GM23338 (cell line): ENCODE results near the gene RPA1. TPM values are rescaled to one million over a fixed set of nuclear protein-coding genes. Genes with fewer than 3 reads are reported as not detected.

Experiments used
- ATAC-seq: fragments of 200-7000 bp; cut with Tn5 transposase; 3 replicates; pipeline ENCODE4 v1.9.1; 2020
- DNase-seq: peaks from one replicate; pipeline ENCODE4 v3.0.0-alpha.2; 2015; ENCODE audit warnings: low spot score
- H2AFZ ChIP-seq: fragments of 200-600 bp; sonication (generic); 2 replicates; pipeline ENCODE4 v1.8.0; 2016; ENCODE audit warnings: antibody characterized with exemption, mild to moderate bottlenecking, moderate library complexity
- H3F3A ChIP-seq: fragments of 200-600 bp; sonication (generic); replicated peaks from 2 replicates; pipeline ENCODE4 v1.8.0; 2017; ENCODE audit warnings: antibody characterized with exemption, mixed run types, low read depth
- H3K27ac ChIP-seq: fragments of 200-600 bp; sonication (generic); 2 replicates; pipeline ENCODE4 v1.6.1; 2016; ENCODE audit warnings: low read depth
- H3K27me3 ChIP-seq: fragments of 200-600 bp; sonication (generic); 2 replicates; pipeline ENCODE4 v1.8.0; 2016; ENCODE audit warnings: mild to moderate bottlenecking, mixed run types, moderate library complexity; ENCODE audit not compliant: insufficient read depth
- H3K36me3 ChIP-seq: fragments of 200-600 bp; sonication (generic); 2 replicates; pipeline ENCODE4 v1.8.0; 2016; ENCODE audit warnings: mild to moderate bottlenecking; ENCODE audit not compliant: insufficient read depth
- H3K4me1 ChIP-seq: fragments of 200-600 bp; sonication (generic); 2 replicates; pipeline ENCODE4 v1.8.0; 2016; ENCODE audit warnings: mild to moderate bottlenecking, moderate library complexity; ENCODE audit not compliant: insufficient read depth
- H3K4me2 ChIP-seq: fragments of 200-600 bp; sonication (generic); 2 replicates; pipeline ENCODE4 v1.7.1; 2017; ENCODE audit warnings: mixed run types
- H3K4me3 ChIP-seq: fragments of 200-600 bp; sonication (generic); 2 replicates; pipeline ENCODE4 v1.6.1; 2016; ENCODE audit warnings: mixed run types
- H3K79me2 ChIP-seq: fragments of 200-600 bp; sonication (generic); replicated peaks from 2 replicates; pipeline ENCODE4 v1.8.0; 2017; ENCODE audit warnings: mild to moderate bottlenecking; ENCODE audit not compliant: insufficient read depth
- H3K9me2 ChIP-seq: fragments of 200-600 bp; sonication (generic); 2 replicates; pipeline ENCODE4 v1.8.0; 2017; ENCODE audit not compliant: insufficient read depth
- H4K20me1 ChIP-seq: fragments of 200-600 bp; sonication (generic); replicated peaks from 2 replicates; pipeline ENCODE4 v1.8.0; 2017; ENCODE audit warnings: mild to moderate bottlenecking; ENCODE audit not compliant: insufficient read depth
- H3K27ac Mint-ChIP-seq: 2 replicates; pipeline ENCODE4 v1.8.0; 2020; ENCODE audit warnings: inconsistent platforms, mild to moderate bottlenecking, moderate library complexity, mixed read lengths
- H3K27me3 Mint-ChIP-seq: 3 replicates; pipeline ENCODE4 v1.8.0; 2022; ENCODE audit warnings: low read depth, mild to moderate bottlenecking, moderate library complexity, mixed read lengths, inconsistent platforms; ENCODE audit not compliant: insufficient read depth, poor library complexity
- H3K36me3 Mint-ChIP-seq: 3 replicates; pipeline ENCODE4 v1.8.0; 2021; ENCODE audit warnings: low read depth, mild to moderate bottlenecking, inconsistent platforms, moderate library complexity, mixed read lengths
- H3K4me1 Mint-ChIP-seq: 3 replicates; pipeline ENCODE4 v1.8.0; 2020; ENCODE audit warnings: mild to moderate bottlenecking, inconsistent platforms, mixed read lengths
- H3K4me3 Mint-ChIP-seq: 3 replicates; pipeline ENCODE4 v1.8.0; 2021; ENCODE audit warnings: moderate library complexity, mild to moderate bottlenecking, inconsistent platforms, mixed read lengths
- H3K9me3 Mint-ChIP-seq: 3 replicates; pipeline ENCODE4 v1.8.0; 2020; ENCODE audit warnings: moderate library complexity, mild to moderate bottlenecking, inconsistent platforms, mixed read lengths
- CREB1 ChIP-seq: fragments of 250-450 bp; sonication (Bioruptor Pico); IDR thresholded peaks from 2 replicates; pipeline ENCODE4 v1.5.0; 2020; ENCODE audit warnings: low read depth, mild to moderate bottlenecking, moderate library complexity
- CTCF ChIP-seq, 2 experiments: fragments of 200-600 bp in 1 of 2; sonication (generic) in 1 of 2; conservative IDR thresholded peaks; 2 replicates each; pipeline versions ENCODE4 v1.5.1 to v1.6.1; 2016 to 2017; ENCODE audit warnings: antibody characterized with exemption in 2 of 2, low read depth in 2 of 2, mild to moderate bottlenecking in 2 of 2, moderate library complexity in 1 of 2
- ETS1 ChIP-seq: IDR thresholded peaks from 2 replicates; pipeline ENCODE4 v1.6.1; 2016; ENCODE audit warnings: antibody characterized with exemption
- EZH2 ChIP-seq: fragments of 200-600 bp; sonication (generic); IDR thresholded peaks from one replicate; pipeline ENCODE4 v1.8.0; 2017; ENCODE audit warnings: antibody characterized with exemption, mild to moderate bottlenecking, low read depth; ENCODE audit not compliant: unreplicated experiment
- EZH2phosphoT487 ChIP-seq: fragments of 200-600 bp; sonication (generic); IDR thresholded peaks from one replicate; pipeline ENCODE4 v1.8.1; 2018; ENCODE audit warnings: antibody characterized with exemption; ENCODE audit not compliant: unreplicated experiment
- JUNB ChIP-seq: IDR thresholded peaks from one replicate; pipeline ENCODE4 v1.6.1; 2016; ENCODE audit warnings: antibody characterized with exemption; ENCODE audit not compliant: unreplicated experiment
- NANOG ChIP-seq: IDR thresholded peaks from 2 replicates; pipeline ENCODE4 v1.6.1; 2016; ENCODE audit warnings: antibody characterized with exemption, borderline replicate concordance
- POLR2AphosphoS5 ChIP-seq: IDR thresholded peaks from 2 replicates; pipeline ENCODE4 v1.6.1; 2016; ENCODE audit warnings: antibody characterized with exemption, low read depth
- REST ChIP-seq: IDR thresholded peaks from one replicate; pipeline ENCODE4 v1.6.1; 2018; ENCODE audit warnings: antibody characterized with exemption; ENCODE audit not compliant: unreplicated experiment
- STAT1 ChIP-seq: IDR thresholded peaks from one replicate; pipeline ENCODE4 v1.6.1; 2016; ENCODE audit warnings: antibody characterized with exemption; ENCODE audit not compliant: unreplicated experiment
- ZNF114 ChIP-seq: fragments of 250-450 bp; sonication (Bioruptor Pico); IDR thresholded peaks from 2 replicates; pipeline ENCODE4 v1.5.0; 2020; ENCODE audit warnings: mild to moderate bottlenecking, moderate library complexity
- ZNF331 ChIP-seq: fragments of 250-450 bp; sonication (Bioruptor Pico); IDR thresholded peaks from 2 replicates; pipeline ENCODE4 v1.5.0; 2020; ENCODE audit warnings: low read depth, mild to moderate bottlenecking, moderate library complexity
- ZNF462 ChIP-seq: fragments of 250-450 bp; sonication (Bioruptor Pico); IDR thresholded peaks from 2 replicates; pipeline ENCODE4 v1.5.0; 2020; ENCODE audit warnings: mild to moderate bottlenecking, moderate library complexity
- polyA plus RNA-seq: library from polyadenylated mRNA; unstranded; fragments of >200 nt; fragmentation: Nextera tagmentation; extraction: Ambion mirVana; gene quantifications from 2 replicates; pipeline ENCODE4 v1.2.1, GENCODE V29; 2016
- total RNA-seq: library from RNA; depleted of rRNA; stranded (reverse); fragments of >200 nt; shearing (Covaris generic); gene quantifications from 2 replicates; pipeline ENCODE4 v1.2.3, GENCODE V29; 2014

The RPA1 gene
- total and polyA plus RNA-seq, 2 experiments from 2014 or later, result 33.7 to 52.1 TPM

GRCh38 chr17:1878419-1879121 is 48.8 kb downstream of the RPA1 start:
- no peak for DNase-seq
- H2AFZ ChIP-seq, result no peak overlapping the region
- Mint-ChIP-seq H3K9me3 (no peaks in the 10 kb centered on the region), H3K27me3 (peaks cover 1% of the 10 kb centered on the region), H3K4me3 (no peak overlapping the region), H3K36me3 (peaks cover 72% of the 10 kb centered on the region), H3K4me1 (no peaks in the 10 kb centered on the region), H3K27ac (no peak overlapping the region)
- H3K9me2 ChIP-seq, result no peaks in the 10 kb centered on the region
- no peak overlapping the region for H3K4me2 ChIP-seq
- no peak overlapping the region for H3K27ac ChIP-seq
- no peaks in the 10 kb centered on the region for H3K4me1 ChIP-seq
- H3K79me2 ChIP-seq, result no peaks in the 10 kb centered on the region
- H4K20me1 ChIP-seq, result no peaks in the 10 kb centered on the region; the same call in none of the 2 replicates
- TF ChIP-seq EZH2 (no peak), REST (no peak), ZNF462 (CRISPR knock-in tag) (no peak), ZNF331 (no peak), ETS1 (no peak), EZH2phosphoT487 (no peak), CREB1 (CRISPR knock-in tag) (no peak), POLR2AphosphoS5 (no peak), CTCF (conservative IDR thresholded peaks at IDR 0.05; ENCODE audit: low read depth in 2 of 2) (no peak), ZNF114 (no peak), NANOG (no peak), JUNB (no peak), STAT1 (no peak)
- no peak overlapping the region for H3K4me3 ChIP-seq
- peaks cover 35% of the 10 kb centered on the region for H3K36me3 ChIP-seq
- H3F3A ChIP-seq, result peaks cover 6% of the 10 kb centered on the region; the same call in 1 of the 2 replicates
- no peak for ATAC-seq
- no peaks in the 10 kb centered on the region for H3K27me3 ChIP-seq
